Cardiac muscle cell (in vitro differentiated cells and primary cell): ENCODE data around the gene RPS6KC1. TPM values are rescaled to one million over a fixed set of nuclear protein-coding genes. Genes with fewer than 3 reads are reported as not detected.
"Not testable (repeated sequence)": the region's sequence is repeated elsewhere in the genome, so short reads cannot be mapped to it uniquely, and the experiment has no call there.

ENCODE experiments used
- DNase-seq, 2 donors: peaks; one replicate each; pipeline versions ENCODE4 v3.0.0 to v3.0.0-alpha.2; 2010 to 2017; ENCODE audit warnings: low read depth in 1 of 2, low spot score in 1 of 2
- H3K27ac ChIP-seq: fragments of 200-600 bp; sonication (generic); 2 replicates; pipeline ENCODE4 v1.5.1; 2016
- H3K27me3 ChIP-seq: fragments of 200-600 bp; sonication (generic); 2 replicates; pipeline ENCODE4 v1.6.0; 2016; ENCODE audit warnings: control low read depth
- H3K36me3 ChIP-seq: fragments of 200-600 bp; sonication (generic); 2 replicates; pipeline ENCODE4 v1.5.1; 2016; ENCODE audit warnings: control low read depth
- H3K4me1 ChIP-seq: fragments of 200-600 bp; sonication (generic); 2 replicates; pipeline ENCODE4 v1.8.1; 2017; ENCODE audit warnings: low read depth, mild to moderate bottlenecking, mixed run types
- H3K4me3 ChIP-seq: fragments of 200-600 bp; sonication (generic); 2 replicates; pipeline ENCODE4 v1.5.1; 2016; ENCODE audit warnings: mild to moderate bottlenecking
- H3K9me3 ChIP-seq: fragments of 200-600 bp; sonication (generic); 2 replicates; pipeline ENCODE4 v1.5.1; 2017; ENCODE audit warnings: low read depth, mild to moderate bottlenecking, control low read depth
- CTCF ChIP-seq: IDR thresholded peaks from 2 replicates; pipeline ENCODE4 v1.5.1; 2012; ENCODE audit warnings: low read depth, mild to moderate bottlenecking, low read length
- polyA plus RNA-seq: library from polyadenylated mRNA; unstranded; fragments of >200 nt; fragmentation: Nextera tagmentation; extraction: Ambion mirVana; gene quantifications from 2 replicates; pipeline ENCODE4 v1.2.1, GENCODE V29; 2016
- total RNA-seq: library from RNA; depleted of rRNA; stranded (reverse); fragments of >200 nt; gene quantifications from 2 replicates; pipeline ENCODE4 v1.2.3, GENCODE V29; 2016

The RPS6KC1 gene
- total and polyA plus RNA-seq, 2 experiments from 2014 or later, result 12.5 to 17.9 TPM

- no peaks in the 10 kb centered on the region for H3K27me3 ChIP-seq
- H3K4me3 ChIP-seq, result no peak overlapping the region
- no peak overlapping the region for H3K27ac ChIP-seq
- no peaks in the 10 kb centered on the region for H3K4me1 ChIP-seq
- TF ChIP-seq CTCF, result no peak
- no peaks in the 10 kb centered on the region for H3K36me3 ChIP-seq
- DNase-seq, result no peak
- H3K9me3 ChIP-seq, result no peaks in the 10 kb centered on the region
Observed at GRCh38 chr1:213292614-213293013, 241.6 kb downstream of the RPS6KC1 start.

GRCh38 chr1:213295860-213296259, 244.8 kb downstream of the RPS6KC1 start:
- DNase-seq, result no peak
- Histone ChIP-seq H3K36me3 (no peaks in the 10 kb centered on the region), H3K4me1 (no peaks in the 10 kb centered on the region), H3K27me3 (no peaks in the 10 kb centered on the region), H3K27ac (no peak overlapping the region), H3K4me3 (no peak overlapping the region), H3K9me3 (no peaks in the 10 kb centered on the region)
- TF ChIP-seq CTCF, result no peak

- DNase-seq, result peak in 1 of 2 donors; percentile 36
- no peak for TF ChIP-seq CTCF
- Histone ChIP-seq H3K4me1 (no peaks in the 10 kb centered on the region), H3K27ac (no peak overlapping the region), H3K4me3 (no peak overlapping the region), H3K9me3 (no peaks in the 10 kb centered on the region), H3K36me3 (no peaks in the 10 kb centered on the region), H3K27me3 (no peaks in the 10 kb centered on the region)
Observed at GRCh38 chr1:213296558-213296957, 245.5 kb downstream of the RPS6KC1 start.

- H3K27ac ChIP-seq, result no peak overlapping the region
- H3K9me3 ChIP-seq, result no peaks in the 10 kb centered on the region
- no peaks in the 10 kb centered on the region for H3K27me3 ChIP-seq
- no peaks in the 10 kb centered on the region for H3K4me1 ChIP-seq
- no peak for TF ChIP-seq CTCF
- no peak for DNase-seq
- no peaks in the 10 kb centered on the region for H3K36me3 ChIP-seq
- H3K4me3 ChIP-seq, result no peak overlapping the region
Observed at GRCh38 chr1:213297021-213297420, 246.0 kb downstream of the RPS6KC1 start.

GRCh38 chr1:213300433-213300832, 249.4 kb downstream of the RPS6KC1 start:
- no peaks in the 10 kb centered on the region for H3K9me3 ChIP-seq
- no peaks in the 10 kb centered on the region for H3K4me1 ChIP-seq
- TF ChIP-seq CTCF, result no peak
- H3K4me3 ChIP-seq, result no peak overlapping the region
- H3K27ac ChIP-seq, result no peak overlapping the region
- no peaks in the 10 kb centered on the region for H3K27me3 ChIP-seq
- no peak for DNase-seq
- no peaks in the 10 kb centered on the region for H3K36me3 ChIP-seq

- not testable (repeated sequence) for H3K4me1 ChIP-seq, DNase-seq, H3K36me3 ChIP-seq, H3K9me3 ChIP-seq, H3K27ac ChIP-seq, H3K27me3 ChIP-seq, H3K4me3 ChIP-seq
Observed at GRCh38 chr1:213301524-213301923, 250.5 kb downstream of the RPS6KC1 start.
